ENCODE measurements around the gene EOMES. TPM values are rescaled to one million over a fixed set of nuclear protein-coding genes. Genes with fewer than 3 reads are reported as not detected.

The EOMES gene
- total and polyA plus RNA-seq, 12 donors, result 0.01 to 0.76 (median 0.17) TPM; not detected in 3

- Histone ChIP-seq H3K4me1 (no peaks in the 10 kb centered on the region), H3K9me3 (peaks cover 0 to 25% (median 14%) of the 10 kb centered on the region in 11 donors), H3K27ac (no peak overlapping the region), H3K27me3 (no peaks in the 10 kb centered on the region), H3K36me3 (no peaks in the 10 kb centered on the region), H3K4me3 (no peak overlapping the region)
- DNase-seq, result no peak
- TF ChIP-seq CTCF (IDR thresholded peaks at IDR 0.05), result no peak
- intact Hi-C loops (cut with DNase I), result loop anchor here in 1 of 10 donors (10.0 kb wide), 1 partner anchor 383 kb away; no protein-coding TSS in a partner anchor
- whole genome bisulfite sequencing, 2 donors, result 84 to 93% methylated on average over 5 of the region's 5 CpGs
- ATAC-seq, result no peak
Measured at GRCh38 chr3:27688053-27688452, 34.1 kb downstream of the EOMES start.

- Histone ChIP-seq H3K36me3 (no peaks in the 10 kb centered on the region), H3K27me3 (no peaks in the 10 kb centered on the region), H3K27ac (no peak overlapping the region), H3K4me1 (no peaks in the 10 kb centered on the region), H3K9me3 (peaks cover 0 to 24% (median 14%) of the 10 kb centered on the region in 11 donors), H3K4me3 (no peak overlapping the region)
- DNase-seq (no peak), ATAC-seq (no peak)
- 43 to 59% methylated on average over 1 of the region's 1 CpG for WGBS, 2 donors
- TF ChIP-seq CTCF (IDR thresholded peaks at IDR 0.05), result no peak
- intact Hi-C loops (cut with DNase I), result loop anchor here in 1 of 10 donors (10.0 kb wide), 1 partner anchor 382 kb away; no protein-coding TSS in a partner anchor
Measured at GRCh38 chr3:27686642-27687041, 35.5 kb downstream of the EOMES start.

- Histone ChIP-seq H3K4me1 (peaks cover 0 to 11% (median 5%) of the 10 kb centered on the region in 9 donors), H3K9me3 (peaks cover 0 to 16% (median 6%) of the 10 kb centered on the region in 11 donors), H3K27me3 (no peaks in the 10 kb centered on the region), H3K27ac (no peak overlapping the region), H3K4me3 (no peak overlapping the region), H3K36me3 (no peaks in the 10 kb centered on the region)
- ATAC-seq (no peak), DNase-seq (no peak)
- 71 to 75% methylated on average over 1 of the region's 1 CpG for WGBS, 2 donors
- TF ChIP-seq CTCF (IDR thresholded peaks at IDR 0.05), result no peak
- intact Hi-C loops (cut with DNase I), result loop anchor here in 1 of 10 donors (10.0 kb wide), 1 partner anchor 381 kb away; no protein-coding TSS in a partner anchor
Measured at GRCh38 chr3:27685474-27685873, 36.6 kb downstream of the EOMES start.

GRCh38 chr3:27684302-27684701, 37.8 kb downstream of the EOMES start:
- H3K4me3 ChIP-seq, result no peak overlapping the region
- no peak overlapping the region for H3K27ac ChIP-seq
- peaks cover 0 to 13% (median 5%) of the 10 kb centered on the region in 9 donors for H3K4me1 ChIP-seq
- H3K36me3 ChIP-seq, result no peaks in the 10 kb centered on the region
- intact Hi-C loops (cut with DNase I), result loop anchor here in 5 of 10 donors (5.0 to 10.0 kb wide), 4 partner anchors 367 to 380 kb away; no protein-coding TSS in a partner anchor
- H3K9me3 ChIP-seq, result peaks cover 0 to 4% (median 0%) of the 10 kb centered on the region in 11 donors
- DNase-seq (no peak), ATAC-seq (no peak)
- TF ChIP-seq CTCF (IDR thresholded peaks at IDR 0.05), result no peak
- no peaks in the 10 kb centered on the region for H3K27me3 ChIP-seq
- 87 to 94% methylated on average over 2 of the region's 2 CpGs for WGBS, 2 donors

Data from heart right ventricle (tissue), 16 donors.